MCF 10A (cell line): ENCODE measurements around the gene ABCD4. TPM values are rescaled to one million over a fixed set of nuclear protein-coding genes. Genes with fewer than 3 reads are reported as not detected.

Experiments used
- BruUV-seq: library from RNA; stranded (reverse); fragments of 400-500 nt; replicated peaks from 2 replicates; lab custom pipeline; 2021; lab: Mats Ljungman, UMichigan
- CTCF ChIA-PET: fragments of 300-600 bp; sonication (Branson Sonifier 250); formaldehyde crosslinking; extraction: SDS; loops from one replicate; lab custom pipeline; 2021; ENCODE audit warnings: antibody characterized with exemption, inconsistent platforms; lab: Yijun Ruan, JAX
- POLR2A ChIA-PET: fragments of 300-600, 350-650 bp; sonication (Branson Sonifier 250); formaldehyde crosslinking; extraction: SDS; loops from one replicate; lab custom pipeline; 2020; ENCODE audit warnings: antibody characterized with exemption, inconsistent platforms; lab: Yijun Ruan, JAX
- DNase-seq: peaks from one replicate; pipeline ENCODE4 v3.0.0-alpha.2; 2018; ENCODE audit not compliant: unreplicated experiment
- H3K27ac Mint-ChIP-seq: one replicate; pipeline ENCODE4 v1.8.0; 2022; ENCODE audit warnings: mild to moderate bottlenecking, low read depth, mixed read lengths; ENCODE audit not compliant: unreplicated experiment
- H3K27me3 Mint-ChIP-seq: one replicate; pipeline ENCODE4 v1.8.0; 2022; ENCODE audit warnings: mixed read lengths; ENCODE audit not compliant: insufficient read depth, unreplicated experiment
- H3K36me3 Mint-ChIP-seq: one replicate; pipeline ENCODE4 v1.8.0; 2022; ENCODE audit warnings: mild to moderate bottlenecking, moderate library complexity, mixed read lengths; ENCODE audit not compliant: insufficient read depth, unreplicated experiment
- H3K4me1 Mint-ChIP-seq: one replicate; pipeline ENCODE4 v1.8.0; 2022; ENCODE audit warnings: mixed read lengths; ENCODE audit not compliant: insufficient read depth, unreplicated experiment
- H3K4me3 Mint-ChIP-seq: one replicate; pipeline ENCODE4 v1.8.0; 2022; ENCODE audit warnings: mild to moderate bottlenecking, moderate library complexity, mixed read lengths; ENCODE audit not compliant: unreplicated experiment
- H3K9me3 Mint-ChIP-seq: one replicate; pipeline ENCODE4 v1.8.0; 2022; ENCODE audit warnings: mixed read lengths; ENCODE audit not compliant: unreplicated experiment
- CTCF ChIP-seq: fragments of 200-600 bp; IDR thresholded peaks from one replicate; pipeline ENCODE4 v1.8.0; 2022; ENCODE audit warnings: antibody characterized with exemption, mild to moderate bottlenecking; ENCODE audit not compliant: unreplicated experiment
- intact Hi-C: fragments of 100-400 bp; cut with micrococcal nuclease; formaldehyde crosslinking; loops from 2 replicates; pipeline ENCODE4 v1.14.1; 2022
- total RNA-seq: library from RNA; stranded (reverse); gene quantifications from 2 replicates; pipeline ENCODE4 v1.2.3, GENCODE V29; 2022

ABCD4 gene
- total RNA-seq, 1 experiment from 2014 or later = 26.6 TPM

DNA sequence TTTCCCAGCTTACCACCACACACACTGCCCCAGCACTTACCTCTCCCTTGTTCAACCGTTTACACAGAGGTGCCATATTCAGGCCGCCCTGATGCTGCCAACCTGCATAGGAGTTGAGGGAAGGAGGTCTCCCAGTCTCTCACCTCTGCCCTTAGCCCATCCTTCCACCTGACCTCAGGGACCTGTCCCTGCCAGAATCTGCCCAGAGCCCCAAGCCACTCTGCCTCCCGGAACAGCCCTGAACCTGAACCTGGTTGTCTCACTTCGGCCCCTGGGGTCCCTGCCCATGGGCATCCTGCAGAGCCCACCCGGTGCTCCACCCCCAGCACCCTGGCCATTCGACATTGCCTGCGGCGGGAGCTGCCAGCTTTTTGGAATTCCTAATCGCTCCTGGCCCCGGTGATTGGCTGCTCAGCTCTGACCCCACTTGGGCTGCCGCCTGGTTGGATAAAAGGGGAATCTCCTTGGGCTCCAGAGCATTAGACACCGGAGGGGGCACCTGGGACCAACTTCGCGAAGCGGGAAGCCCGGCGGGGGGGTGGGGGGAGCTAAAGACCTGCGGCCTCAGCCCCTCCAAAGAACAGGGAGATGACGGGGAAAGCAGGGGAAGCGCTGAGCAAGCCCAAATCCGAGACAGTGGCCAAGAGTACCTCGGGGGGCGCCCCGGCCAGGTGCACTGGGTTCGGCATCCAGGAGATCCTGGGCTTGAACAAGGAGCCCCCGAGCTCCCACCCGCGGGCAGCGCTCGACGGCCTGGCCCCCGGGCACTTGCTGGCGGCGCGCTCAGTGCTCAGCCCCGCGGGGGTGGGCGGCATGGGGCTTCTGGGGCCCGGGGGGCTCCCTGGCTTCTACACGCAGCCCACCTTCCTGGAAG, 63.5 kb downstream of the ABCD4 start, which contains the start of gene VSX2:
Gene VSX2 (plus strand): TSS at position 476 of the 874 bp plus-strand sequence. CDS start 113 bp downstream, at position 589.
- intact Hi-C loops = no loop called here
- DNase-seq = no peak
- Mint-ChIP-seq H3K27me3 (peaks cover 61% of the 10 kb centered on the region), H3K4me1 (peaks cover 4% of the 10 kb centered on the region), H3K27ac (no peak within 1 kb of the TSS), H3K4me3 (no peak within 1 kb of the TSS), H3K36me3 (no peaks in the 10 kb centered on the region), H3K9me3 (no peaks in the 10 kb centered on the region)
- TF ChIP-seq CTCF = no peak
- ChIA-PET CTCF (interaction anchor here (0.8 to 2.2 kb wide), 3 partner anchors 7 to 18 kb away, joined by 3 to 9 read pairs (median 8); no protein-coding TSS in a partner anchor), POLR2A (no interaction called here)
- BruUV-seq = no TSS peak

DNA sequence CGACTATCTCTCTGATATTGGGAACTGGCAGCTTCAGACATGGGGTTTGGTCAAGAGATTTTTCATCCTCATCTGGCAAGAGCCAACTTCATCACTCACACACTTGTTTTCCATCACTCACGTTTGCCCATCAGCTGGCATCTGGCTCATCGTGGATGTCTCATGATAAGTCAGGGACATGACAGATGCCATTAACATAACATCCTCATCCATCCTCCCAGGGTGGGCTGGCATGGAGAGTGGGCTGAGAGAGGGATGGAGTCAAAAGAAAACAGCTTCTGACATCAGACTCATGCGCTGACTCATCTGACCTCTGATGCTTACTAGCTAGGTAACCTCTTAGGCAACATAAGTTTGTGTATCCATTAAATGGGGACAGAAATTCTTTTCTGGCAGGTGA, 65.3 kb downstream of the ABCD4 start:
- ChIA-PET POLR2A (no interaction called here), CTCF (interaction anchor here (1.1 kb wide), 1 partner anchor 14 kb away, joined by 3 read pairs; no protein-coding TSS in a partner anchor)
- TF ChIP-seq CTCF = no peak
- H3K4me1 Mint-ChIP-seq = peaks cover 4% of the 10 kb centered on the region
- peaks cover 7% of the 10 kb centered on the region for H3K36me3 Mint-ChIP-seq
- intact Hi-C loops = no loop called here
- H3K27ac Mint-ChIP-seq = no peak overlapping the region
- no peak overlapping the region for H3K4me3 Mint-ChIP-seq
- BruUV-seq = no TSS peak
- no peak for DNase-seq
- H3K27me3 Mint-ChIP-seq = peaks cover 57% of the 10 kb centered on the region
- no peaks in the 10 kb centered on the region for H3K9me3 Mint-ChIP-seq

Other genes starting within 250 kb of the ABCD4 start
- 22.4 and 28.9 TPM in 2 replicates for gene ALDH6A1, start 218.5 kb downstream of the ABCD4 start, total RNA-seq
- gene LIN52, start 218.0 kb downstream of the ABCD4 start, total RNA-seq = 8.7 and 9.5 TPM in 2 replicates
- not detected in 2 replicates for gene VSX2, start 63.5 kb downstream of the ABCD4 start, total RNA-seq
- not detected in 2 replicates for gene VRTN, start 45.5 kb upstream of the ABCD4 start, total RNA-seq
- gene SYNDIG1L, start 123.3 kb upstream of the ABCD4 start, total RNA-seq = not detected in 2 replicates
- 105 and 128 TPM in 2 replicates for gene NPC2, start 190.4 kb upstream of the ABCD4 start, total RNA-seq
- gene ISCA2, start 190.8 kb upstream of the ABCD4 start, total RNA-seq = 13.9 and 21.1 TPM in 2 replicates